Adrenal gland (tissue), 12 donors: ENCODE data around the gene NDUFC2. TPM values are rescaled to one million over a fixed set of nuclear protein-coding genes. Genes with fewer than 3 reads are reported as not detected.
"Not testable (repeated sequence)": the region's sequence is repeated elsewhere in the genome, so short reads cannot be mapped to it uniquely, and the experiment has no call there.

Source experiments
- DNase-seq, 7 donors: peaks; one replicate each; pipeline ENCODE4 v3.0.0-alpha.2; 2019 to 2020
- H3K27ac ChIP-seq, 5 donors: fragments of 200-600 bp; sonication (generic) in 4 of 5; 1 replicate in 3 of 5; 2 replicates in 2 of 5; pipeline versions ENCODE4 v1.5.1 to v1.8.0; 2016 to 2020; ENCODE audit warnings: mild to moderate bottlenecking in 1 of 5
- H3K27me3 ChIP-seq: fragments of 200-600 bp; 2 replicates; pipeline ENCODE4 v1.8.0; 2021
- H3K36me3 ChIP-seq, 2 donors: fragments of 200-600 bp; replicated peaks in 1 of 2; 1 replicate in 1 of 2; 2 replicates in 1 of 2; pipeline versions ENCODE4 v1.5.1 to v1.8.0; 2018 to 2022
- H3K4me1 ChIP-seq, 2 donors: fragments of 200-600 bp; replicated peaks in 1 of 2; 1 replicate in 1 of 2; 2 replicates in 1 of 2; pipeline versions ENCODE4 v1.5.1 to v1.8.0; 2018 to 2021
- H3K4me3 ChIP-seq, 4 donors: fragments of 200-600 bp; sonication (generic) in 3 of 4; one replicate each; pipeline ENCODE4 v1.5.1; 2016 to 2018
- H3K9me3 ChIP-seq, 3 donors: fragments of 200-600 bp; sonication (generic) in 1 of 3; replicated peaks in 1 of 3; 1 replicate in 2 of 3; 2 replicates in 1 of 3; pipeline versions ENCODE4 v1.5.1 to v1.8.0; 2016 to 2021
- POLR2A ChIP-seq, 2 donors: fragments of 450-650 bp; IDR thresholded peaks; one replicate each; pipeline ENCODE4 v1.6.1; 2017; ENCODE audit warnings: antibody characterized with exemption in 2 of 2, mild to moderate bottlenecking in 2 of 2, moderate library complexity in 1 of 2
- WGBS, 4 donors: extraction: QIAGEN DNeasy Blood & Tissue Kit in 2 of 4; methylation state at CpG; one replicate each; pipeline versions ENCODE4 v1.1.5 to v1.1.7; 2013 to 2017; 5-methylcytosine and 5-hydroxymethylcytosine counted together
- intact Hi-C, 2 donors: fragments of 100-400 bp; cut with DNase I; formaldehyde crosslinking; loops; one replicate each; pipeline versions ENCODE4 v1.14.1 to v1.15.0; 2022 to 2023
- polyA plus RNA-seq, 3 donors: library from polyadenylated mRNA; stranded (reverse); fragments of 200-250 nt in 2 of 3; fragments of 350-450 nt in 1 of 3; fragmentation: Illumina TruSeq in 1 of 3; extraction: RNeasy Lipid Tissue Mini Kit (QIAGEN cat#74804) in 1 of 3; gene quantifications; one replicate each; pipeline ENCODE4 v1.2.3, GENCODE V29; 2013 to 2014
- total RNA-seq, 9 donors: library from RNA; depleted of rRNA in 4 of 9; stranded (reverse); fragments of >200 nt in 4 of 9; fragments of 120-200 nt in 1 of 9; fragmentation: NEBNext Ultra II Directional in 1 of 9; extraction: Animal tissue kit (Norgen Biotek cat#: 25700) in 1 of 9; gene quantifications; one replicate each; pipeline versions ENCODE4 v1.1.0 to v1.2.4, GENCODE V29; 2013 to 2023
- TF ChIP-seq, protein P1 (sequence below), 6 experiments: fragments of 450-650 bp in 4 of 6; fragments of 200-600 bp in 2 of 6; sonication (generic) in 1 of 6; IDR thresholded peaks; 1 replicate in 5 of 6; 2 replicates in 1 of 6; pipeline versions ENCODE4 v1.5.1 to v1.8.0; 2016 to 2021; ENCODE audit warnings: antibody characterized with exemption in 6 of 6, mild to moderate bottlenecking in 2 of 6, moderate library complexity in 1 of 6
- donor health status: healthy with polysubstance abuse.
- donor health status: Bipolar disorder and iron deficiency.
- donor health status: DM: yes; HTN: yes; CAD: no.
- donor health status: DM: no; HTN: no; CAD: no.
- donor health status: DM: no; HTN: no; CAD: no.
- donor health status: DM: yes; HTN: yes; CAD: no.

NDUFC2 gene
- total and polyA plus RNA-seq, 12 donors: 75.4 to 487 (median 332) TPM

DNA sequence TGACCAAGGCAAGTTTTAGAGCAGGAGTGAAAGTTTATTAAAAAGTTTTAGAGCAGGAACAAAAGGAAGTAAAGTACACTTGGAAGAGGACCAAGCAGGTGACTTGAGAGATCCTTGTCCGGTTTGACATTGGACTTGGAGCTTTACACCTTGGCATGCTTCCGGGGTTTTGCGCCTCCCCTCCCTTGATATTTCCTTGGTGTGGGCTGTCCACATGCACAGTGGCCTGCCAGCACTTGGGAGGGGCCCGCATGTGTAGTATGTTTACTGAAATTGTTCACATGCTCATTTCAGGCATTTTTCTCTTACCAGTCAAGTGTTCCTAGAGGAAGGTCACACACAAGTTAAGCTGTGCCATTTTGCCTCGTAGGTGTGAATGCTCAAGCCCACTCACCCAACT lies 35.0 kb downstream of the NDUFC2 start:
- DNase-seq: no peak
- no peak overlapping the region for H3K4me3 ChIP-seq
- no peaks in the 10 kb centered on the region for H3K36me3 ChIP-seq
- H3K9me3 ChIP-seq: no peaks in the 10 kb centered on the region
- H3K27me3 ChIP-seq: no peaks in the 10 kb centered on the region
- TF ChIP-seq, protein P1, sequence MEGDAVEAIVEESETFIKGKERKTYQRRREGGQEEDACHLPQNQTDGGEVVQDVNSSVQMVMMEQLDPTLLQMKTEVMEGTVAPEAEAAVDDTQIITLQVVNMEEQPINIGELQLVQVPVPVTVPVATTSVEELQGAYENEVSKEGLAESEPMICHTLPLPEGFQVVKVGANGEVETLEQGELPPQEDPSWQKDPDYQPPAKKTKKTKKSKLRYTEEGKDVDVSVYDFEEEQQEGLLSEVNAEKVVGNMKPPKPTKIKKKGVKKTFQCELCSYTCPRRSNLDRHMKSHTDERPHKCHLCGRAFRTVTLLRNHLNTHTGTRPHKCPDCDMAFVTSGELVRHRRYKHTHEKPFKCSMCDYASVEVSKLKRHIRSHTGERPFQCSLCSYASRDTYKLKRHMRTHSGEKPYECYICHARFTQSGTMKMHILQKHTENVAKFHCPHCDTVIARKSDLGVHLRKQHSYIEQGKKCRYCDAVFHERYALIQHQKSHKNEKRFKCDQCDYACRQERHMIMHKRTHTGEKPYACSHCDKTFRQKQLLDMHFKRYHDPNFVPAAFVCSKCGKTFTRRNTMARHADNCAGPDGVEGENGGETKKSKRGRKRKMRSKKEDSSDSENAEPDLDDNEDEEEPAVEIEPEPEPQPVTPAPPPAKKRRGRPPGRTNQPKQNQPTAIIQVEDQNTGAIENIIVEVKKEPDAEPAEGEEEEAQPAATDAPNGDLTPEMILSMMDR (IDR thresholded peaks at IDR 0.05): no peak
- no peak for TF ChIP-seq POLR2A (IDR thresholded peaks at IDR 0.05)
- H3K4me1 ChIP-seq: peaks cover 22 to 32% of the 10 kb centered on the region in 2 donors
- 59 to 80% (median 76%) methylated on average over 5 of the region's 5 CpGs for WGBS, 4 donors
- H3K27ac ChIP-seq: no peak overlapping the region
- intact Hi-C loops: loop anchor here in 1 of 2 donors (5.0 kb wide), 1 partner anchor 42 kb away; no protein-coding TSS in a partner anchor

DNA sequence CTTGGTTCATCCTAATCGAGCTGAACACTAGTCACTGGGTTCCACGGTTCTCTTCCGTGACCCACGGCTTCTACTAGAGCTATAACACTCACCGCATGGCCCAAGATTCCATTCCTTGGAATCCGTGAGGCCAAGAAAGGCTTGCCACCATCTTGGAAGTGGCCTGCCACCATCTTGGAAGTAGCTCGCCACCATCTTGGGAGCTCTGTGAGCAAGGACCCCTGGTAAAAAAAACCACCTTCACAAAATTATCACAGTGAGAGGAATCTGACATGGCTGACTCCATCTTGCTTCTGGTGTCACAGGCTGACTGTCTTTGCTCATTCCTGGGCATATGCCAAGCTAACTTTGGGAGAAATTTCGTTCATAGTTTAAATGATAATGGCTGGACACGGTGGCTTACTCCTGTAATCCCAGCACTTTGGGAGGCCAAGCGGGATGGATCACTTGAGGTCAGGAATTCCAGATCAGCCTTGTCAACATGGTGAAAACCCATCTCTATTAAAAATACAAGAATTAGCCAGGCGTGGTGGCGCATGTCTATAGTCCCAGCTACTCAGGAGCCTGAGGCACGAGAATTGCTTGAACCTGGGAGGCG lies 37.7 kb downstream of the NDUFC2 start:
- WGBS, 4 donors: 92 to 96% (median 95%) methylated on average over 14 of the region's 14 CpGs
- TF ChIP-seq, protein P1 (IDR thresholded peaks at IDR 0.05): no peak
- TF ChIP-seq POLR2A (IDR thresholded peaks at IDR 0.05): no peak
- no peak for DNase-seq
- H3K36me3 ChIP-seq: no peaks in the 10 kb centered on the region
- H3K4me3 ChIP-seq: no peak overlapping the region
- H3K4me1 ChIP-seq: peaks cover 25 to 37% of the 10 kb centered on the region in 2 donors
- intact Hi-C loops: loop anchor here in 1 of 2 donors (5.0 kb wide), 1 partner anchor 40 kb away; no protein-coding TSS in a partner anchor
- H3K9me3 ChIP-seq: no peaks in the 10 kb centered on the region
- H3K27me3 ChIP-seq: no peaks in the 10 kb centered on the region
- no peak overlapping the region for H3K27ac ChIP-seq

DNA sequence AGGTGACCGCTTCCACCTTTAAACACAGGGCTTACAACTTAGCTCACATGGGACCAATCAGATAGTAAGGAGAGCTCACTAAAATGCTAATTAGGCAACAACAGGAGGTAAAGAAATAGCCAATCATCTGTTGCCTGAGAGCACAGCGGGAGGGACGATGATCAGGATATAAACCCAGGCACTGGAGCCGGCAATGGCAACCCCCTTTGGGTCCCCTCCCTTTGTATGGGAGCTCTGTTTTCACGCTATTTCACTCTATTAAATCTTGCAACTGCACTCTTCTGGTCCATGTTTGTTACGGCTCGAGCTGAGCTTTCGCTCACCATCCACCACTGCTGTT lies 38.3 kb downstream of the NDUFC2 start:
- H3K27me3 ChIP-seq, H3K36me3 ChIP-seq, H3K9me3 ChIP-seq, DNase-seq, H3K4me3 ChIP-seq: not testable (repeated sequence)
- Histone ChIP-seq H3K27ac (peak overlapping the region in 1 of 5 donors; percentile 92), H3K4me1 (peaks cover 25 to 33% of the 10 kb centered on the region in 2 donors)
- WGBS, 4 donors: 91 to 97% (median 96%) methylated on average over 8 of the region's 8 CpGs
- intact Hi-C loops: loop anchor here in 1 of 2 donors (5.0 kb wide), 1 partner anchor 39 kb away; no protein-coding TSS in a partner anchor

DNA sequence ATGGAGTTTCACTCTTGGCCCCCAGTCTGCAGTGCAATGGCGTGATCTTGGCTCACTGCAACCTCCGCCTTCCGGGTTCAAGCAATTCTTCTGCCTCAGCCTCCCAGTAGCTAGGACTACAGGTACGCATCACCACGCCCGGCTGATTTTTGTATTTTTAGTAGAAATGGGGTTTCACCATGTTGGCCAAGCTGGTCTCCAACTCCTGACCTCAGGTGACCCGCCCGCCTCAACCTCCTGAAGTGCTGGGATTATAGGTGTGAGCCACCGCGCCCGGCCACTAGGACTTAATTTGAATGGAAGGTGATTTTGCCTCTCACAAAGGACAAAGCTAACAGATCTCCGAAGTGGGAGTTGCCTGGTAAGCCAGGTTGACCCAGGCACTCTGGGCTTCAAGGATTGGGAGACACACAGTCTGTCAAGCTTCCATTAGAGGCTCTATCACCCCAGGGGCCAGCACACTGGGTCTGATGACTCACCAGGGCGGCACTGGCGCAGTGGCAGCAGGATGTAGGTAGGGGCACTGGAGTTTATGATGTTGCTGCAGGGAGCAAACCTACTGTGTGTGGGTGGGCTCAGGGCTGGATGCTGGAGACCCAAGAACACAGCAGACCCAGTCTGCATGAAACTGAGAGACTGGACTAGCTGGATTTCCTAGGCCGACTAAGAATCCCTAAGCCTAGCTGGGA lies 38.8 kb downstream of the NDUFC2 start:
- Histone ChIP-seq H3K27ac (peak overlapping the region; percentile 77 to 92 (median 85)), H3K9me3 (no peaks in the 10 kb centered on the region), H3K27me3 (no peaks in the 10 kb centered on the region), H3K4me3 (no peak overlapping the region), H3K4me1 (peaks cover 24 to 31% of the 10 kb centered on the region in 2 donors), H3K36me3 (no peaks in the 10 kb centered on the region)
- intact Hi-C loops: loop anchor here in 1 of 2 donors (5.0 kb wide), 1 partner anchor 39 kb away; no protein-coding TSS in a partner anchor
- WGBS, 4 donors: 74 to 89% (median 84%) methylated on average over 7 to 15 of the region's 15 CpGs
- no peak for TF ChIP-seq POLR2A (IDR thresholded peaks at IDR 0.05)
- TF ChIP-seq, protein P1 (IDR thresholded peaks at IDR 0.05): no peak
- DNase-seq: no peak
